Stimulated activated CD4-positive, alpha-beta T cell treated with anti-CD3 and anti-CD28 coated beads, Interleukin-2, amount 100 ng/mL, for 48 hours (primary cell): ENCODE data around the gene HAUS5.
"Not testable (repeated sequence)": the region's sequence is repeated elsewhere in the genome, so short reads cannot be mapped to it uniquely, and the experiment has no call there.

Experiments used
- DNase-seq, 2 donors: peaks; one replicate each; pipeline ENCODE4 v3.0.0-alpha.2; 2020

HAUS5 gene, protein sequence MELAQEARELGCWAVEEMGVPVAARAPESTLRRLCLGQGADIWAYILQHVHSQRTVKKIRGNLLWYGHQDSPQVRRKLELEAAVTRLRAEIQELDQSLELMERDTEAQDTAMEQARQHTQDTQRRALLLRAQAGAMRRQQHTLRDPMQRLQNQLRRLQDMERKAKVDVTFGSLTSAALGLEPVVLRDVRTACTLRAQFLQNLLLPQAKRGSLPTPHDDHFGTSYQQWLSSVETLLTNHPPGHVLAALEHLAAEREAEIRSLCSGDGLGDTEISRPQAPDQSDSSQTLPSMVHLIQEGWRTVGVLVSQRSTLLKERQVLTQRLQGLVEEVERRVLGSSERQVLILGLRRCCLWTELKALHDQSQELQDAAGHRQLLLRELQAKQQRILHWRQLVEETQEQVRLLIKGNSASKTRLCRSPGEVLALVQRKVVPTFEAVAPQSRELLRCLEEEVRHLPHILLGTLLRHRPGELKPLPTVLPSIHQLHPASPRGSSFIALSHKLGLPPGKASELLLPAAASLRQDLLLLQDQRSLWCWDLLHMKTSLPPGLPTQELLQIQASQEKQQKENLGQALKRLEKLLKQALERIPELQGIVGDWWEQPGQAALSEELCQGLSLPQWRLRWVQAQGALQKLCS

DNA sequence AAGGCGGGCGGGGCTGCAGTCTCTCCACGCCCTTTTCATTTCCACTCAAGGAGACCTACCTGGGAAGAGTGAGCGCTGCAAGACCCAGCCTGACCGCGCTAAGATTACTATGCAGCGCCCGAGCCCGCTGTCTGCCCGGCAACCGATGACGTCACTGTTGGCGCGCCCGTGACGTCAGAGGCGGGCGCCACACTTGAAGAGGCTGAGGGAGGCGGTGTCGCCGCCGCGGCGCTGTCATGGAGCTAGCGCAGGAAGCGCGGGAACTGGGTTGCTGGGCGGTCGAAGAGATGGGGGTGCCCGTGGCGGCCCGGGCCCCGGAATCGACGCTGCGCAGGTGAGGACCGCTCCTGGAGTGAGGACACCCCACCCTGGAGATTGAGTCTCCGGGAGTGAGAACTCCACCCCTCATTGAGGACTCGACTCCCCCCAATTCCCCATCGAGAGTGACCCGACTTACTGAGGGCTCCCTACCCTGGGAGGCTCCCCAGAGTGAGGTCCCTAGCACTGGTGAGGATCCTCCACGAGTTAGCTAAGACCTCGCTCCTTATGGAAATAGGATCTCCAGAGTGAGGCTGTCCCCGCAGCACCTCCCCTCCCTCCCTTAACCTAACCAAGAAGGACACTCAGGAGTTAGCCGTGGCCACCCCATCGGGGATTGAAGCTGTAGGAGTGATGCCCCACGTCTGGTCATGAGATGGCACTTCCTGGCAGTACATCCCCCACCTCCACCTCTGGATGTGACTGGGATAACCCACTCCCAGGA, at the start of gene HAUS5:
TSS of gene HAUS5 (plus strand) at position 177 of the 763 bp plus-strand sequence. CDS start at position 237, 60 bp downstream.
- DNase-seq: peak; percentile 97 to 99

DNA sequence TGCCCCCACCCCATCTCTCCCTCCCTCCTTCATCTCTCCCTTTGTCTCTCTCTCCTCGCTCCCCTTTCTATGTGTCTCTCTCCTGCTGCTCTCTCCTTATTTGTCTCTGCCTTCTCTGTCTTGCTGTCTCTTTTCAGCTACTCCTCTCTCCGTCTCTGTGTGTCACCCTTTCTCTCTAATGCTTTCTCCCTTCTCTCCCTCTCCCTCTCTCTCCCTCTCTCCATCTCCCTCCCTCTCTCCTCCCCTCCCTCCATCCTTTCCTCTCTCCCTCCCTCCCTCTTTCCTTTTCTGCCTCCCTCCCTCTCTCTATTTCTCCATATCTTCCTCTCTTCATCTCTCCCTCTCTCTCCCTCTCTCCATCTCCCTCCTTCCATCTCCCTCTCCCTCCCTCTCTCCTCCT, 49.8 kb upstream of the HAUS5 start:
- no peak for DNase-seq

DNA sequence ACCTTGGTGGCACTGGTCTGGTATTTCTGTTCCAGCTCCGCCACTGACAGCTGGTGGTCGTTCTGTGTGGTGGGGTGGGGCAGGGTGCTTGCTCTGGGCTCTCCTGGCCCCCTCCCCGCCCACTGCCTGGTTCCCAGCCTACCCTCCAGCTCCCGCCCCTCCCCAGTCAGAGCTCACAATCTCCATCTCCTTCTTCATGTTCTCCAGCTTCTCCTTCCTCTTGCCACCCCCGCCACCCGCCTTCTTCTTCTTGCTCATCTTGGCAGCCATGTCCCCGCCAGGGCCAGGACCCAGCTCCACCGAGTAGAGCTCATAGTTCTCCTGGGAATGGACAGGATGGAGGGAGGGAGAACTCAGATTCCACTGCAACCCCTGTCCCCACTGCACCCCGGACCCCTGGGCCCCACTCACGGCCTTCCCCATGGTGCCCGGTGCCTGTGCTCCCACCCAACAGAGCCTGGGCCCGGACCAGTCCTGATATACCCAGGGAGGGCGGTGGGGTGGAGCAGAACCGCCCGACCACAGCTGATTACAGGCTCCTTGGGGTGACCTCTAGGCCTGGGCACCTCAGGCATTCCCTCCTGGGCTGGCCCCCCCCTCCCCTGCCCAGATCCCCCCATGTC, 49.2 kb upstream of the HAUS5 start, which contains the start of gene ATP4A:
TSS of gene ATP4A (minus strand) at position 452 of the 623 bp plus-strand sequence. CDS start at position 423, 29 bp downstream.
- no peak for DNase-seq

DNA sequence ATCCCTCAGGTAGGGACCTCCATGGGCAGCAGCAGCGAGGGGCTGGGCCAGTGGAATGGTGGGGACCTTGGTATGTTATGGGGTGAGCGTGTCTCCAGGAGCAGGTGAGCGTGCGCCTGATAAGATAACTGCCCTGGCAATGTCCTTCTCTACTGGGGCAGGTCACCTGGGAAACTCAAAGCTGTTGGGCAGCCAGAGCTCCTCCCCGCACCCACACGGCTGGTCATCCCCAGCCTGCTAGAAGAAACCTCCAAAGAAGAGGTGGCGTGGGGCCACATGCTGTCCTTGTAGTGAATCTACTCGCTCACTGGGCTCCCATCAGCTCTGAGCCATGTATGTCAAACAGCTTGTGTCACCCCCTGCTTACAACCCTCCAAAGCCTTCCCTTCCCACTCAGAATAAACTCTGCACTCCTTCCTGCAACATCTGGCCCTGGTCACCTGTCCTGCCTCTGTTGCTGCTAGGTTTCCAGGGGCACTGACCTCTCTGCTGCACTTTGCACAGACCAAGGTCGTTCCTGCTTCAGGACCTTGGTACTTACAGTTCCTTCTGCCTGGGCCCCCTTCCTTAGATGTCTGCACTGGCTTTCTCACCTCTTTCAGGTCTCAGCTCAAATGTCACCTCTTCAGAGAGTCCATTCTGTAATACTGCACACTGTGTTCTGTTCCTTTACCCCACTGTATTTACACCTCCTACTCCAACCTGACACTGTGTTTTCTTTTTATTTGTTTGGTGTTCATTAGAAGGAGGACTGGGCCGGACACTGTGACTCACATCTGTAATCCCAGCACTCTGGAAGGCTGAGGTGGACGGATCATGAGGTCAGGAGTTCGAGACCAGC, 47.3 kb upstream of the HAUS5 start:
- DNase-seq: no peak

DNA sequence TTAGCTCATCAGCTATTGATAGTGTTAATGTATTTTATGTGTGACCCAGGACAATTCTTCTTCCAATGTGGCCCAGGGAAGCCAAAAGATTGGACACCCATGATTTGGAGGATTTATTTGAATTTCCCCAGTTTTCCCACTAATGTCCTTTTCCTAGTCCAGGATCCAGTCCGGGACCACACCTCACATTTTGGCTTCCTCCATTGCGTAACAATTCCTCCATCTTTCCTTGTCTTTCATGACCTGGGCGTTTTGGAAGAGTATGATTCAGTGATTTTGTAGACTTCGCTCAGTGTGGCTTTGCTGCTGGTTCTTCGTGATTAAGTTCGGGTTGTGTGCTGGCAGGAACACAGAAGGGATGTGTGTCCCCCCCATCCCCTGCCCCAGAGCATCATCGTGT, 45.8 kb upstream of the HAUS5 start:
- DNase-seq: no peak

DNA sequence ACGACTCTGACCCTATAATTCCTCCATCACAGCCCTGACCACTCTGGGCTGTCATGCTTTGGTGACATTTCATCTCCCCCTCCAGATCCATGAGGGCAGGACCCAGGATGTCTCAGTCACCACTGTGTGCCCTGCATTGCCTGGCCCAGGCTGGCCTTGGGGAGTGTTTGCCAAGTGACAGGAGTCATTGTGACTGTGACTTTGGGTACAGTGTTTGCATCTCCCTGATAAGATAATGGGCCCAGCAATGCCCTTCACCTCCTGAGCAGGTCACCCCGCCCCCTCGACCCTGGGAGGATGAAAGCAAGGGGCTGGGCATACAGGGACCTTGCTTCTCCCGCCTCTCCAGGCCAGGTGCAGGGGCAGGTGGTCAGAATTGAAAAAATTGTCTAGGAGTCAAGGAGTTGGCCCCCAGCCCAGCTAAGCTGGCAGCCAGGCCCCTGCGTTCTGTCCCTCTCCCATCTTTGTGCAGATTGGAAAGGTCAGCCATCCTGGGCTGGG, 43.2 kb upstream of the HAUS5 start:
- DNase-seq: no peak

DNA sequence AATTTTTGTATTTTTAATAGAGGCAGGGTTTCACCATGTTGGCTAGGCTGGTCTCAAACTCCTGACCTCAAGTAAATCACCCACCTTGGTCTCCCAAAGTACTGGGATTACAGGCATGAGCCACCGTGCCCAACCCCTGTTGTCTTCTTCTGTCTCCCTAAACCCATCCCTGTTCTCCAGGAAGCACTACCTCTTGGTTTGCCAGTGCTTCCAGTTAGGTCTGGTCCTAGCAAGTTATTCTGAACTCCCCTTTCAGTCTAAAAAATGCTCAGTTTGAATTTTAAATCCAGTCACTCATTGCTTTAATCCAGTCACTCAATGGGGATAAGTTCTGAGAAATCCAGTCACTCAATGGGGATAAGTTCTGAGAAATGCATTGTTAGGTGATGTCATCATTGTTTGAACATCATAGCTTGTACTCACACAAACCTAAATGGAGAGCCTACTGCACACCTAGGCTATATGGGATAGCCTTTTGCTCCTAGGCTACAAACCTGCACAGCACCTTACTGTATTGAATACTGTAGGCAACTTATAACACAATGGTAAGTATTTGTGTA, 41.0 kb upstream of the HAUS5 start:
- DNase-seq: no peak

DNA sequence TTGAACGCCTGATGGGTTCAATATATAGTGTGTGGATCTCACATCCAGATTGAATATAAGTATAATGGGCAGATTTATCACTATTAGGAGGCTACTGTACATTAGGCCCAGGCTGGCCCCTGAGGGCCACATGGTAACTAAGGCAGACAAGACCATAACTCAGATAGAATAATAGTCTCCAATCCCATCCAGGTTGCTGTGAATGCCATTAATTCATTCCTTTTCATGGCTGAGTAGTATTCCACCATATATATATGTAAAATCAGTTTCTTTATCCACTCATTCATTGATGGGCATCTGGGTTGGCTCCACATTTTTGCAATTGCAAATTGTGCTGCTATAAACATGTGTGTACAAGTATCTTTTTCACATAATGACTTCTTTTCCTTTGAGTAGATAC, 34.6 kb upstream of the HAUS5 start:
- DNase-seq: no peak

DNA sequence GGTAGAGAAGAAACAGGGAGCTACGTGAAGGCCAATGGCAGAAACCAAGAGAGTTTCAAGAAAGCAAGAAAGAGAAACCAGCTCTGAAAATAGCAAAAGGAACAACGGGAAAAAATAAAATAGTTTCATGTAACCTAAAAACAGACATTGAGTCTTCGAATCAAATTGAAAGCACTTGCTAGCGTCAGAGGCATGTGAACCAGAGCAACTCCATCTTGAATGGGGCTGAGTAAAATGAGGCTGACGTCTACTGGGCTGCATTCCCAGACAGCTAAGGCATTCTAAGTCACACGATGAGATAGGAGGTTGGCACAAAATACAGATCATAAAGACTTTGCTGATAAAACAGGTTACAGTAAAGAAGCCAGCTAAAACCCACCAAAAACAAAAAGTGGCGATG, 33.8 kb upstream of the HAUS5 start:
- no peak for DNase-seq

DNA sequence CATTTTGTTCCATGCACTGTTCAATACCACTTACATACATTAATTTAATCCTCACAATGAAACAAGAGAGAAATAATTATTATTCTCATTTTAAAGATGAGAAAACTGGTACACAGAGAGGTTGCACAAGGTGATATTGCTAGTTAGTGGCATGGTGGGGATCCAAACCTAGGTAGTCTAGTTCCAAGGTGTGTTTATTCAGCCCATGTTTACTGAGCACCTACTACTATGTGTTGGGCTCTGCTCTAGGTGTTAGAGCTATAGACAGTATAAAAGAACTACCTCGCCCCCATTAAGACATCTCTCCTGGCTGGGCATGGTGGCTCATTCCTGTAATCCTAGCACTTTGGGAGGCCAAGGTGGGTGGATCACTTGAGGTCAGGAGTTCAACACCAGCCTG, 29.8 kb upstream of the HAUS5 start:
- no peak for DNase-seq

DNA sequence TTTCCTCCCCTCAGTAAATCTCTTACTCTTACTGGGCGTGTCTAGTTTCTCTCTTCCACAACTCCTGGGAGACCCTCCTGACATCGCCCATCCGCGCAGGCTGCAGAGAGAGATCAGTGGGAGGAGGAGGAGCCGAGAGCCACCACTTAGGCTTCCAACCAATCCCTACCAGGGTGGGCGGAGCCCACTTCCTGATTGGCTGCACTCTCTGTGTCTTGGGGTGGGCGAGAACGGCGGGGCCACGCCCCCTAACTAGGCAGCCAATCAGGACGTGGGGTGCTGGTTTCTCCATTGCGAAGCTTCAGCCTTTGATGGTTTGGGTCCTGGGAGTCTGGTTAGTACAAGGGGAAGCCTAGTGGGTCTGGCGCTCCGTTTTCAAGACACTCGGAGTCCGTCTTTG, 26.7 kb upstream of the HAUS5 start, which contains the start of gene PMIS2:
TSS of gene PMIS2 (plus strand) at position 326 of the 400 bp plus-strand sequence. CDS start 87 bp downstream, outside the sequence.
- DNase-seq: peak in 1 of 2 donors; percentile 11

DNA sequence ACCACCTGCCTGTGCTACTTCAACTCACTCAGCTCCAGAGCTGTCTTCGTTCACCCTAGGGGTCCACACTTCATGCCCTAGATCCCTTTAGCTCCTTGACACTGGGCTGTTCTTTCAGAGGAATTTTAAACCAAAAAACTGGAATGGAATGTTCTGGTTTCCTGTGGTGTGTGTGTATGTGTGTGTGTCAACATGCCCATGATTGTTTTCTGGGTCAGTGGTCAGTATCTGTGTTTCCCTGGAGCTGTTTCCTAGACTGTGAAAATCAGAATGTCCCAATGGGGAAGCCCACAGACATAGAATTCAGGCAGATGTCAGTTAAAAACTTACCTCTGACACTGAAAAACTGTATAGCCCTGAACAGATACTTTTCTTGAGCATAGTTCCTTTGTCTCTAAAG, 25.2 kb upstream of the HAUS5 start:
- no peak for DNase-seq

DNA sequence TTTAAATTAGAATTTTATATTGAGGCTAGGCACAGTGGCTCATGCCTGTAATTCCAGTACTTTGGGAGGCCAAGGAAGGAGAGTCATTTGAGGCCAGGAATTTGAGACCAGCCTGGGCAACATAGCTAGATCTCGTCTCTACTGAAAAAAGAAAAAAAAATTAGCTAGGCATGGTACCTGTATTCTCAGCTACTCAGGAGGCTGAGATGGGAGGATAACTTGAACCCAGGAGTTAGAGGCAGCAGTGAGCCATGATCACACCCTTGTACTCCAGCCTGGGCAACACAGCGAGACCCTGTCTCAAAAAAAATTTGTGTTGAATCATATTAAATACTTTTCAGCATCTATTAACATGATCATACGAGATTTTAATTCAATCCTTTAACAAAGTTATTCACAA, 21.7 kb upstream of the HAUS5 start:
- DNase-seq: no peak

DNA sequence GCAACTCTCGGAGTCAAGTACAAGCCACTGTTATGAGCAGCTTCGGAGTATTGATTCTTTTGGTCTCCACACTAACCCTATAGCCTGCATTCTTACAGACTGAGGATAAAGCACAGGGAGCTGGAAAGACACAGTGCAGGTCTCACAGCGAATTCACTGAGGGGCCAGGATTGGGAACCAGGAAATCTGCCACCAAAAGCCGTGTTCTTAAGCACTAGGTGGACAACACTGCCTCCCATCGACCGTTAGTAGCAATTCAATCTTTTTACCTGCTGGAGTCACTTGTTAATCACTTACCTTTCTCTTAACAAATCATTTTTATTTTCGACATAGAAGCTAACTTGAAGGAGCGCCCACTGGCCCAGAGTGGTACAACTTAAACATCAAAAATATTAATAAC, 20.3 kb upstream of the HAUS5 start:
- DNase-seq: no peak

DNA sequence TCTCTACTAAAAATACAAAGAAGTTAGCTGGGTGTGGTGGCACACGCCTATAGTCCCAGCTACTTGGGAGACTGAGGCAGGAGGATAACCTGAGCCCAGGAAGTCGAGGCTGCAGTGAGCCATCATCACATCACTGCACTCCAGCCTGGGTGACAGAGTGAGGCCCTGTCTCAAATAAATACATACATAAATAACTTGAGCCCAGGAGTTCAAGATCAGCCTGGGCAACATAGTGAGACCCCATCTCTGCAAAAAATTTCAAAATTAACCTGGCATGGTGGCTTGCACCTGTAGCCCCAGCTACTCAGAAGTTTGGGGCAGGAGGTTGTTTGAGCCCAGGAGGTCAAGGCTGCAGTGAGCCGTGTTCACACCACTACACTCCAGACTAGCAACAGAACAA, 17.5 kb upstream of the HAUS5 start:
- not testable (repeated sequence) for DNase-seq

DNA sequence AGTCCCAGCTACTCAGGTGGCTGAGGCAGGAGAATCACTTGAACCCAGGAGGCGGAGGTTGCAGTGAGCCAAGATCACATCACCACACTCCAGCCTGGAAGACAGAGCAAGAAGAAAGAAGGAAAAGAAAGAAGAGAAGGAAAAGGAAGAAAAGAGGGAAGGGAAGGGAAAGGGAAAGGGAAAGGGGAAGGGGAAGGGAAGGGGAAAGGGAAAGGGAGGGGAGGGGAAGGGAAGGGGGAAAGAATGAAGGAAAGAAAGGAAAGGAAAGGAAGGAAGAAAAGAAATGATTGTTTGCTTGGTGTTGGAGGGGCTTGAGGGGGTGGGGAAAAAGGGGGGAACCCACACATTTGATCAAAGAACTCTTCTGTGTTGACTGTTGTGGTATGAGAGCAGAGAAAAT, 16.6 kb upstream of the HAUS5 start:
- DNase-seq: no peak

DNA sequence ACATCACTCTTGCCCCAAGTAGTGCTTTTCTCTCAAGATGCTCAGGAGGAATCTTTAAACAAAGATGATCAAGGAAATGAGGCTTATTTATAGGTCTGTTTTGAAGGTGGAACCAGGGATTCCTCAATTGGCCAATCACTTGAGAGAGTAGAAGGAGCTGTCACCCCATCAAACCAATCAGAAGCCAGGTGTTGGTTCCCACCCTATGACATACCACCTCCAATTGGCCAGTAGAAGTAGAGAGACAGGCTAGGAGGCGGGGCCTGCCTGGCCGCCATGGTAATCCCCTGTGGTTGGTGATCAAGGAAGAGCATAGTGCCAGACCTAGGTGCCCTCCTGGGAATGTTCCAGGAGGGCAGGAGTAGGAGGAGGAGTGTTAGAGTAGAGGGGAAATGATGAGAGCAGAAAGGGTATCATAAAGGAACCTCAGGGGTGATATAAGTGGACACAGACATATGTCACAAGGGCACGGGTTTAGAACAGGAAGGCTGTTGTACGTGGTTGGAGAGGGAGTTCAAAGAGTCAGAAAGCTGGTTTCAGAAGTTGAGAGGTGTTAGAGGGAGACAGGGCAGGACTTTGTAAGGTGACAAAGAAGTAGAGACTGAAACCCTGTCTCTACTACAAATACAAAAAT, 16.1 kb upstream of the HAUS5 start:
- DNase-seq: no peak

DNA sequence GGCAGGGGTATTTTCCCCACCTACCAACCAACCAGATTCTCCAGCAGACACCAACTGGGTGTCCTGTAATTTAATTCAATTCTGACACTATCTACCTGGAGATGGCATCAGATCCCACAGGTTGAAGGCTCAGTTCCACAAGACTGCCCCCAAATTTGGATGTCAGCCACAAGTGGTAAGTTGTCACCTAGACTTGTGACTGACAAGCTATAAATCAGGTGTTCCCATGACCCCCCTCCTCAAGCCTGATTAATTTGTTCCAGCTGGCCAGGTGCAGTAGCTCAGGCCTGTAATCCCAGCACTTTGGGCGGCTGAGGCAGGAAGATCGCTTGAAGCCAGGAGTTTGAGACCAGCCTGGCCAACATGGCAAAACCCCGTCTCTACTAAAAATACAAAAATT, 10.6 kb upstream of the HAUS5 start:
- no peak for DNase-seq

DNA sequence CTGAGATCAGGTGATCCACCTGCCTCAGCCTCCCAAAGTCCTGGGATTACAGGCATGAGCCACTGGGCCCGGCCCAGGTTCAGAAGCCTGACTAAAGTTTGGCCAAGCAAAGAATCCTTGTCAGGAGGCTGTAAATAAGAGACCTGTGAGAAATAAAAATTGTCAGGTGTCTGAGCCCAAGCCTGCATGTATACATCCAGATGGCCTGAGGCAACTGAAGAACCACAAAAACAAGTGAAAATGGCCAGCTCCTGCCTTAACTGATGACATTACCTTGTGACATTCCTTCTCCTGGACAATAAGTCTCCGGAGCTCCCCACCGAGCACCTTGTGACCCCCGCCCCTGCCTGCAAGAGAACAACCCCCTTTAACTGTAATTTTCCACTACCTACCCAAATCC, 8.1 kb upstream of the HAUS5 start:
- DNase-seq: not testable (repeated sequence)

DNA sequence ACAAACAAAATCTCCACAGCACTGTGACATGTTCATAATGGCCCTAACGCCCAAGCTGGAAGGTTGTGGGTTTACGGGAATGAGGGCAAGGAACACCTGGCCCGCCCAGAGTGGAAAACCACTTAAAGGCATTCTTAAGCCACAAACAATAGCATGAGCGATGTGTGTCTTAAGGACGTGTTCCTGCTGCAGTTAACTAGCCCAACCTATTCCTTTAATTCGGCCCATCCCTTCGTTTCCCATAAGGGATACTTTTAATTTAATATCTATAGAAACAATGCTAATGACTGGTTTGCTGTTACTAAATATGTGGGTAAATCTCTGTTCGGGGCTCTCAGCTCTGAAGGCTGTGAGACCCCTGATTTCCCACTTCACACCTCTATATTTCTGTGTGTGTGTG, 5.4 kb upstream of the HAUS5 start:
- DNase-seq: not testable (repeated sequence)

DNA sequence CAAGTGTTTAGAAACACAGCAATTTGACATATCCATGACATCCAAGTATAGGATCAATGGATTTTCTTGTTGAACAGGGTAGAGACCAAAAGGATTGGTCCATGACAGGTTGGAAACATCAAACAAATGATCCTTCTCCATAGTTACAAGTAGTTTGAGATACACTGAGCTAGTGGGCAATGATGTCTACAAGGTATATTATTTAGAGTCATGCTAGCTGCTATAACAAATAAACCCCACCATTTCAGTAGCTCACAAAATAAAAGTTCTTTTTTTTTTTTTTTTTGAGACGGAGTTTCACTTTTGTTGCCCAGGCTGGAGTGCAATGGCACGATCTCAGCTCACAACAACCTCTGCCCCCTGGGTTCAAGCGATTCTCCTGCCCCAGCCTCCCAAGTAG, 4.9 kb upstream of the HAUS5 start:
- DNase-seq: no peak
